GM19395 (cell line): ENCODE results near the gene ADAMTS14.
"Not testable (repeated sequence)": the region's sequence is repeated elsewhere in the genome, so short reads cannot be mapped to it uniquely, and the experiment has no call there.

Source experiments
- ATAC-seq: cut with Tn5 transposase; IDR thresholded peaks from one replicate; pipeline ENCODE4 v1.9.1; 2021; ENCODE audit warnings: mild to moderate bottlenecking, moderate library complexity; ENCODE audit not compliant: unreplicated experiment

Gene ADAMTS14

DNA sequence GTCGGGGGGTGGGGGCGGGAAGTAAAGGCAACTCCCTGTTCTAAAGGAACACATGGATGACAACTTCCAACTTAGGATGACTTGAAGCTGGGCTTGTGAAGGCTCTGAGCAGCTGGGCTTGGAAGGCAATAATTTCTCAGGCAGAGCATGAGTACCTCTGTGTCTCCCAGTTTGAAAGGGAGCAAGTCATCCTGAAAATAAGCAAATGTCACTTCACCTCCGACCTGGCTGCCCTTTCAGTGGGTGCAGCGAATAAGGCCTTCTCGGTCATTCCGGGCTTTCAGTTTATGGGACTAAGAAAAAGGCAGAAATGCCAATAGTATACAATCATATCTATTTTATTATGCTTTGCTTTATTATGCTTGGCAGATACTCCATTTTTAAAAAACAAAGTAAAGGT lies 15.3 kb upstream of the ADAMTS14 start:
- no peak for ATAC-seq

DNA sequence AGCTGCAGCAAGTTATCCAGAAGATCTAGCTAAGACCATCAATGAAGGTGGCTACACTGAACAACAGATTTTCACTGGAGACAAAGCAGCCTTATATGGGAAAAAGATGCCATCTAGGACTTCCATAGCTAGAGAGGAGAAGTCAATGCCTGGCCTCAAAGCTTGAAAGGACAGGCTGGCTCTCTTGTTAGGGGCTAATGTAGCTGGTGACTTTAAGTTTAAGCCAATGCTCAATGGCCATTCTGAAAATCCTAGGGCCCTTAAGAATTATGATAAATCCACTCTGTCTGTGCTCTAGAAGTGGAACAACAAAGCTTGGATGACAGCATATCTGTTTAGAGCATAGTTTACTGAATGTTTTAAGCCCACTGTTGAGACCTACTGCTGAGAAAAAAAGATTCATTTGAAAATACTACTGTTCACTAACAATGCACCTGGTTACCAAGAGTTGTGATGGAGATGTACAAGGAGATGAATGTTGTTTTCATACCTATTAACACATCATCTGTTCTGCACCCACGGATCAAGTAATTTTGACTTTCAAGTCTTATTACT lies 13.6 kb upstream of the ADAMTS14 start:
- ATAC-seq, result no peak

DNA sequence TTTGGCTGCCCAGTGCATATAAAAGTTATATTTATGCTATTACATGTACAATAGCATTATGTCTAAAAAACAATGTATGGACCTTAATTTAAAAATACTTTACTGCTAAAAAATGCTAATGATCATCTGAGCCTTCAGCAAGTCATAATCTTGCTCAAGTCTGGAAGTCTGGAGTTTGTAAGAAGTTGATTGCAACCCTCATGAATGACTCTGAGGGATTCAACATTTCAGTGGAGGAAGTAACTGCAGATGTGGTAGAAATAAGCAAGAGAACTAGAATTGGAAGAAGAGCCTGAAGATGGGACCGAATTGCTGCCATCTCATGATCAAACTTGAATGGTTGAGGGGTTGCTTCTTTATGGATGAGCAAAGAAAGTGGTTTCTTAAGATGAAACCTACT lies 13.0 kb upstream of the ADAMTS14 start:
- ATAC-seq, result no peak

DNA sequence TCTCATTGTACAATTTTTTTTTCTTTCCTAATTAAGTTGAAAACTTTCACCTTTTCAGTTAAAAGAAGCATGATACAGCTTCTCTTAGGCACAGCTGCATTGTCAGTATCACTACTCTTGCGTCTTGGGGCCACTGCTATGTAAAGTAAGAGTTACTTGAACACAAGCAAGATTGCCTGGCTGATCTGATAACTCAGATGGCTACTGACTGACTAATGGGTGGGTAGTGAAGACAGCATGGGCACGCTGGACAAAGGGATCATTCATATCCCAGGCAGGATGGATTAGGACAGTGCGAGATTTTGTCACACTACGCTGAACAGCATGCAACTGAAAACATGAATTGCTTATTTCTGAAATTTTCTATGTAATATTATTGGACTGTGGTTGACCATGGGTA lies 11.6 kb upstream of the ADAMTS14 start:
- ATAC-seq, result no peak

DNA sequence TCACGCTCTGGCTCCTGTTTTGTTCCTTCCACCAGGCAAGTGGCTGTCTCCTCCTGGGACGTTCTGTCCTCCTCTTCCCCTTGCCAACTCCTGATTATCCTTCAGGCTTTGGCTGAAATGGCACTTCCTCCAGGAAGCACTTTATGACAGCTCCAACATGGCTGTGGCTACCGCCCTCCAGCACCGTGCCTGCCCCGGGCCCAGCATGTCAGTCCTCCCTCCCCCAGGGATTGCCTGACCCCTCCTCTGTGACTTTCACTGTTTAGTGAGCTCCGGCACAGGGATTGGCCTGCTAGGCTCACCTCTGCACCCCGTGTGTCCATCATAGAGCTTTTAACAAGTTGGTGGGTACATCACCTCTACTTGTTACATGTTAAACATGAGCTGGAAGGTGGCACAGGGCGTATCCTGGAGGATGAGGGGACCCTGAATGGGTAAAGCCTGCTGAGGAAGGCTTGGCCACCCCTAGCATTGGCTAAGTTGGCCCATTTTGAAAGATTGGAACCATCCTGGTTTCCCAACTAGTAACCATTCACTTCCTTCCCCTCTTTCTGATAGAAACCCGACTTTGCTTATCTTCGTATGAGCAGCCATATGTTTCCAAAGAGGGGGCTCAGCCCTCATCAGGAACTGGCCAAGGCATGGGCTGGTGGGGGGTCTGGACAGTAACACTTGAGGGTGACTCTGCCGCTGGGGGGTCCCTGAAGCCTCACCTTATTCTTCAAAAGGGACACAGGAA lies 10.5 kb upstream of the ADAMTS14 start:
- ATAC-seq, result no peak

DNA sequence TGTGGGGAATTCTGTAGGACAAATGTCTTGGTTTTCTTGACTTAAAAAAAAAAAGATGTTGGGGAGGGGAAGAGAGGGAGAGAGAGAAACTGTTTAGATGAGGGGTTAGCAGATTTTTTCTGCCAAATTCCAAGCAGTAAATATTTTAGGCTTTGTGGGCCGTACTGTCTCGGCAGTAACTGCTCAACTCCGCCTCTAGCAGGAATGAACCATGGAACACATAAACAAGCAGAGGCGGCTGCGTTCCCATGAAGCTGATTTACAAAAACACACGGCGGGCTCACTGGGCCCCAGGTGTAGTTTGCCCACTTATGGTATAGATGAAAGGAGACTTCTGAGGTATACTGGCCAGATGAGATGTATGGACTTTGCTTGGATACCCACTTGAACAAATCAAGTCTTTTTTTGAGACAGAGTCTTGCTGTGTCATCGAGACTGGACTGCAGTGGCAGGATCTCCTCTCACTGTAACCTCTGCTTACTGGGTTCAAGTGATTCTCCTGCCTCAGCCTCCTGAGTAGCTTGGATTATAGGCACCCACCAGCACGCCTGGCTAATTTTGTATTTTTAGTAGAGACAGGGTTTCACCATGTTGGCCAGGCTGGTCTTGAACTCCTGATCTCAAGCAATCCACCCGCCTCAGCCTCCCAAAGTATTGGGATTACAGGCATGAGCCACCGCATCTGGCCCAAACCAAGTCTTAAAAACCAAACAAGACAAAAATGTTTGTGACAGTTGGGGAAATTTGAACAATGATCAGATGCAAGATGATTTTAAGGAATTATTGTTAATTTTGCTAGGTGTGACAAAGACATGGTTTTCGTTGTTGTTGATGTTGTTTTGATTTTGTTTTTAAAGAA lies 9.7 kb upstream of the ADAMTS14 start:
- ATAC-seq, result no peak

DNA sequence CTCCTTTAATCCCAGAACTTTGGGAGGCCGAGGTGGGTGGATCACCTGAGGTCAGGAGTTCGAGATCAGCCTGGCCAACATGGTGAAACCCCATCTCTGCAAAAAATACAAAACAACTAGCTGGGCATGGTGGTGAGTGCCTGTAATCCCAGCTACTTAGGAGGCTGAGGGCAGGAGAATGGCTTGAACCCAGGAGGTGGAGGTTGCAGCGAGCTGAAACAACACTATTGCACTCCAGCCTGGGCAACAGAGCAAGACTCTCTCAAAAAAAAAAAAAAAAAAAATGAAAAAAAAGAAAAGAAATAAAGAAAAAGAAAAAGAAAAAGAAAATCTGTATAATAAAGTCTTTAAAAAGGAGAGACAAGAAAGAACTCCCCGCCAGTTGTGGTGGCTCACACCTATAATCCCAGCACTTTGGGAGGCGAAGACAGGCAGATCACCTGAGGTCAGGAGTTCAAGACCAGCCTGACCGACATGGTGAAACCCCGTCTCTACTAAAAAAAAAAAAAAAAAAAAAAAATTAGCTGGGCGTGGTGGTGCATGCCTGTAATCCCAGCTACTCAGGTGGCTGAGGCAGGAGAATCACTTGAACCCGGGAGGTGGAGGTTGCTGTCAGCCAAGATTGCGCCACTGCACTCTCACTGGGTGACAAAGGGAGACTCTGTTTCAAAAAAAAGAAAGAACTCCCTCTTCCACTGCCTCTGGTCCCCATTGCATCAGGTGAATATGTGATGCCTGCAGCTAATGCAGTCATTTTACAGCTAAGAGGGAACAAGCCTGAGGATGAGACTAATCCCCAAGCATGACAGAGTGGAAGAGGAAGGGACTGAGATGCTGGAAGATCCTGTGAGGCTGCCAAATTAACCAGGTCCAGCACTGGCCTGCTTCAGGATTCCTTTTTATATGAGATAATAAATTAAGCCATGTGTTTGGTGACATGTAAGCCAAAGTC lies 8.6 kb upstream of the ADAMTS14 start:
- ATAC-seq, result not testable (repeated sequence)

DNA sequence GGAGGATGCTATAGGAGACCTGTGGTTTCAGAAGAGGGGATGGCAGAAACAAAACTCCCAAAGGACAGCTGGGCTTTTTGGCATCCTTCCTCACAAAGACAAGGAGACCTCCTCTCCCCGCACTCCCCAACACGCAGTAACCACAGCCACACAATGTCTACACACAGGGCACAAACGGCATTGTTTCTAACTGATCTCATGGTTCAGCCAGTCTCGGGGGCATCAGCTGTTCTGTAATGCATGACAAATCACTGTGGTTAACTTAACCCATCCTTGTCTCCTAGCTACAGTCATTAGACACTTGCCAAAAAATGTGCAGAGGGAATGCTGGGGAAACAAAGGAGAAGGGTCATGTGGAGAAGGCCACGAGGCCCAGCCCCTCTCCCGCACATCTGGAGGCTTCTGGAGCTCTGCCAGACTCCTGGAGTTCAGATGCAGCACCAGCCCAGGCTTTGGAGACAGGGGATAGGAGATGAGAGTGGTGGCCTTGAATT lies 7.6 kb upstream of the ADAMTS14 start:
- ATAC-seq, result no peak

DNA sequence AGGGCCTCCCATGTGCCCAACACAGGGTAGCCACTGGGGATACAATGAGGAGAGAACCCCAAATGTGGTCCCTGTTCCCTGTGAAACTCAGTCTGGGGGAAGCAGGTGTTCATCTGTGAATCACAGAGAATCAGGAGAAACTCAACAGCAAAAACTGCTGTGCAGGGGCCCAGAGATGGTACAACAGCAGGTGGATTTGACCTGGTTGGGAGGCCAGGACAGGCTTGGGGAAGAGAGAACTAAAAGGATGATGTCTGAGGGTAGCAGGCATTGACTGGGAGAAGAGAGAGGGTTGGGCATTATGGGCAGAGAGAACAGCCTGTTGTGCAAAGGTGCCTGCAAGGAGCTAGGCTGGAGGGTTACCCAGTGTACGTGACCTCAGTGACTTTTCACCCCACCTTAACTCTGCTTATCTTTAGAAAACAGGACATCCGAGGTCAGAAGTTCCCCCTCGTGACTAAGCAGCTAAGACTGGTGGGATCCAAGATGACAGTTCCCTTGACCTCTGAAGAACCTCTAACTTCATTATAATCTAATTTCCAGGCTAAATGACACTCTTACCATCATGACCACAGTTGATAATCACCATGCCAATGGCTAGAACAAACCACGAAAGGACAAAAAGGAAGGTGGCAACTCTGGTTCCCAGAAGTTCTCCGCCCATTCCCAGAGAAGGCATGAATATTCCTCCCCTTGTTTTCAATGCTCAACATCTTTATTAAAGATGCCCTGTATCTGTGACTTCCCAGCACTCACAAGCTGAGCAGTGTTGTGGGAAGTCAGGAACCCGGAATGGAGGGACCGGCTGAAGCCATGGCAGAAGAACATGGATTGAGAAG lies 5.1 kb upstream of the ADAMTS14 start:
- no peak for ATAC-seq

DNA sequence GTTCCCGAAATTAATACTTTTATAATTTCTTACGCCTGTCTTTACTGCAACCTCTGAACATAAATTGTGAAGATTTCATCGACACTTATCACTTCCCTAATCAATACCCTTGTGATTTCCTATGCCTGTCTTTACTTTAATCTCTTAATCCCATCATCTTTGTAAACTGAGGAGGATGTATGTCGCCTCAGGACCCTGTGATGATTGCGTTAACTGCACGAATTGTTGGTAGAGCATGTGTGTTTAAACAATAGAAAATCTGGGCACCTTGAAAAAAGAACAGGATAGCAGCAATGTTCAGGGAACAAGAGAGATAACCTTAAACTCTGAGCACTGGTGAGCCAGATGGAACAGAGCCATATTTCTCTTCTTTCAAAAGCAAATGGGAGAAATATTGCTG lies 4.5 kb upstream of the ADAMTS14 start:
- ATAC-seq, result not testable (repeated sequence)

DNA sequence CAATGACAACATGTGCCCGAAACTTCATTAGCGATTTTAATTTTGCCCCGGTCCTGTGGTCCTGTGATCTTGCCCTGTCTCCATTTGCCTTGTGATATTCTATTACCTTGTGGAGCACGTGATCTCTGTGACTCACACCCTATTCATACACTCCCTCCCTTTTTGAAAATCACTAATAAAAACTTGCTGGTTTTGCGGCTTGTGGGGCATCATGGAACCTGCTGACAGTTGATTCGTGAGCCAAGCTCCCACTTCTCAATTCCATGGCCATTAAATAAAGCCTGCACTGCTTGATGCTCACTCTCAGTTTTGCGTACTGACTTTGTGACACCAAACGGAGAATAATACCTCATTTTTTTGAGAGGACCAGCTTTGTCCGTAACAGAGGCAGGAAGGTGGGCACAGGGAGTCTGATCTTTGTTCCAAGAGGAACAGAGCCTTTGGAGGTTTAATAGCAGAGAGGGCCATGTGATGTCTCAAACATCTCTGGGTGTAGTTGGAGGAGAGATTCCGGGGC lies 3.8 kb upstream of the ADAMTS14 start:
- no peak for ATAC-seq

DNA sequence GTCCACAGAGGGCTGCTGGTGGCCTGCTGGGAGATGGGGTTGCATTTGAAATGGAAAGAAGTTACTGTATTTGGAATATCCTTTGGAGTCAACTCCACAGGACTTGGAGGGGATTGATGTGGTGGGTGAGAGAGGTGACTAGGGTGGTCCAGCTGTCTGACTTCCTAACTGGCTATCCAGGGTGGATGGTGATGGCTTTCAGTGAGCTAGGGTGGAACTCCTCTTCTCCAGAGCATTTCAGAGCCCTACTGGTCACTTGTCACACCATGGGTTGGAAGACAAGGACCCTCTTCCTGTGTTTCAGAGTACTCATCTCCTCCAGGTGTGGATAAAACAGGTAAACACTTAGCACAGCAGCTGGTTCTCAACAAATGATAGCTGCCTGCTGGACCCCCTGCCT lies 3.3 kb upstream of the ADAMTS14 start:
- ATAC-seq, result no peak

DNA sequence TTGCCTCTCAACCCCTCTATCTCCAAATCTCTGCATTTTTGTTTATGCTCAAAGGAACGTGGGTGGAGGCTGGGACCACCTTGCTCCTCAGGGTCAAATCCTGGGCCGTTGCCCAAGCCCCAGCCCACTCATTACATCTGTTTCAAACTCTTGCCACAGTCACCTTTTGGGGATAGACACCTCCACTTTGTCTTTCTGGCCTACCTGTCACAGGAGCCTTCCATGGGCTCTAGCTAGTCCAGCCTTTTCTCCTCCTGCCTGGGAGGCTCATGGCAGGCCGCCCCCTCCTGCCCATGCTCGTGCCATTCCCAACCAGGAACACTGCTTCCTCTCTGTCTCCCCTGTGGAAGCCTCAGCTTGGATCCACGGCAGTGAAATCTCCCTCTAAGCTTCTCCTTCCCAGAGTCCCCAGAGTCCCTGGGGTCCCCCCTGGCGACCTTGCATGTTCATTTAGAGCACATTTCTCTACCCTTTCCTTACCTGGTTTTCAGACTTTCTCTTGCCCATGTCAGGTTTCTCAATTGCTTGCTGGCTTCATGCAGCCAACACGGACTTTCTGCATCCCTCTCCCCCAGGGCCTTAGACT lies 2.5 kb upstream of the ADAMTS14 start:
- ATAC-seq, result no peak

DNA sequence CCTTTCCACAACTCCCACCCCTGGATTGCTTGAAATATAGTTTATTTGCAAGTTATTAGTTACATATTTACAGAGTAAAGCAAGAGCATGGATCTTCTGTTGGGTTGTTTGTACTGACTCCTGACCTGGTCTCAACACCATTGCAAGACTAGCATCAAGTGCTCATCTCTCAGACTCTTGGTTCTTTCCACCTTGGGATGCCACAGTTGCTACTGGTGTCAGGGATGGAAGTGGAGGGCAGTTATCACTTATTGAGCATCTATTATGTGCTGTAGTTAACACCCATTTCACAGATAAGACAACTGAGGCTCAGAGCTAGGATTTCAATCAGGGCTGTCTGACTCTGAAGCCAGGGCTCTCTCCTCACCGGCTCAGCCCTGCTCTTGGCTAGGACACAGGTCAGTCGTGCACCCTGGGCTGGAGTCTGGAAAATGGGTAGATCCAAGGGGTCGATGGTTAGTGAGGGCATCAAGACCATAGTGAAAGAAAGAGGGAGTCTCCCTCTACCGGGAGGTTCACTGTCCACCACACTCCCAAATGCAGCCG lies 614 bp upstream of the ADAMTS14 start:
- no peak for ATAC-seq

DNA sequence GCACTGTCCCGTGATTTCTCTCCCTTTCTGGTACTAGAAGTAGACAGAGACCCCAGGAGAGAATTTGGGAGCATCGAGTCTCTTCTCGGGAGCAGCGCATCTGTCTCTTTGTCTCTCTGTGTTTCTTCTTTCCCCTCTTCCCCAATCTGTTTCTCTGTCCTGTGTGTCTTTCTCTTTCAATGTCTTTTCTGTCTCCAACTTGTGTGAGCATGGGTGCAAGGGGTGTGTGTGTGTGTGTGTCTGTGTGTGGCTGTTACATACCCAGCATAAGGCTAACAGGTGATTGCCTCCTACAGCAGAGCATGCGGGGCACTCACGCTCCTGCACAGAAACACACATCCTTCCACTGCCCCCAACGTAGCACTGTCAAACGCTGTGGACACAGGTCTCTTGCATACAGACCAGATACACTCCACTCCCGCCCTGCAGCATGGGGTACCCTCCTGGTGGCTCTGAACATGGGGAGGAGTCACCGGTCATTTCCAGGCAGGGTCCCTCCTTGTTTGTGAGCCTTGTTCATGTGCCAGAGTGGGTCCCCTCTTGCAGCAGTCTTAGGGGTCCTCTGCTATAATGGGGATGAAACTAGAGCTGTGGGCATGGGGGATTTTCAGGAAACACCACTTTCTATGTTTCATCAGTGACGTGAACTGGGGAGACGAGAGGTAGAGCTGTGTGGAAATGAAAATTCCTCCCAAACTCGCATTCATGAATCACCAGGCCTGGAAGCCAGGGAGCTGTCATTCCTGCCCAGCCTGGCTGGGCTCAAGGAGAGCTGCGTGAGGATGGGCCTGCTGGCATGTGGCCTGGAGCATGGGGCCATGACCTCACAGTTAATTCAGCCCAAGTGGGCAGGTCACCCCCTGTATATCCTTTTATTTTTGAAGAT lies 980 bp downstream of the ADAMTS14 start:
- ATAC-seq, result no peak

DNA sequence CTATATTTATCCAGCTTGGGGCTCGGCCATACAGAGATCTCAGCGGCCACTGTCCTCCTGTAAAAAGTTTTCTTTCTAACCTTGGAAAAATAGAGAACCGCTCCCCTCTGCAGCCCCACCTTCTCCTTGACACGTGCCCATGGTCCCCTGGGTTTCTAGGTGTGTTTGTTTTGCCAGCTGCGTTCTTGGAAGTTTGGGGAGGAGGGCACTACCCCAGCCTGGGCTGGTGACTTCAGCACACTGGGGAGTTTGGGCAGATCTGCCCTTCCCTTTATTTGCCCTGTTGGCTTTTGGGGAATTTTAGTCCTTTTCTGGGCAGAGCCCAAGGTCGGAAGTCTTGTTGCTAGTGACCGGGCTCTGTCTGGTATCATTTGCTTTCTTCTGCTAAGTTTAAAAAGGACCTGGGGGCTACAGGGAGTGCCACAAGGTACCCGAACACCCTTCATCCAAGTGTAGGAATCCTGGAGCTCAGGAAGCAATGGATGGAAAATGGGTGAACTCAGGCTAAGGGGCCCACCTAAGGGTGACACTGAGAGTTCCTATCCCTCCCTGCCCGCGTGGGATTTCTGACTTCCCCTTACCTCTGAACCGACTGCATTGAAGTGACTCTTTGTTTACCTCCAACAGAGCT lies 1.7 kb downstream of the ADAMTS14 start:
- no peak for ATAC-seq
